WTC11 (cell line): ENCODE results near the gene RAB40B. TPM values are rescaled to one million over a fixed set of nuclear protein-coding genes. Genes with fewer than 3 reads are reported as not detected.

ENCODE experiments used
- CBFB ChIP-seq: sonication (generic); formaldehyde crosslinking; IDR thresholded peaks from 2 replicates; pipeline ENCODE4 v1.8.1; 2022; ENCODE audit warnings: mild to moderate bottlenecking, low read depth, missing genetic modification reagents
- CREM ChIP-seq: sonication (generic); formaldehyde crosslinking; IDR thresholded peaks from 2 replicates; pipeline ENCODE4 v1.8.1; 2022; ENCODE audit warnings: mild to moderate bottlenecking, missing genetic modification reagents, moderate library complexity
- E2F1 ChIP-seq: sonication (generic); formaldehyde crosslinking; IDR thresholded peaks from 2 replicates; pipeline ENCODE4 v1.8.0; 2022; ENCODE audit warnings: mild to moderate bottlenecking, missing genetic modification reagents
- ERG ChIP-seq: fragments of 250-450 bp; sonication (Bioruptor Pico); IDR thresholded peaks from 2 replicates; pipeline ENCODE4 v1.8.0; 2021; ENCODE audit warnings: mild to moderate bottlenecking
- FOXK1 ChIP-seq: sonication (generic); formaldehyde crosslinking; IDR thresholded peaks from 2 replicates; pipeline ENCODE4 v1.8.0; 2022; ENCODE audit warnings: mild to moderate bottlenecking, moderate library complexity, missing genetic modification reagents
- GABPB1 ChIP-seq: sonication (generic); formaldehyde crosslinking; IDR thresholded peaks from 2 replicates; pipeline ENCODE4 v1.8.1; 2023; ENCODE audit warnings: mild to moderate bottlenecking, missing genetic modification reagents
- KAT7 ChIP-seq: sonication (generic); formaldehyde crosslinking; IDR thresholded peaks from 2 replicates; pipeline ENCODE4 v1.8.1; 2023; ENCODE audit warnings: missing genetic modification reagents, mild to moderate bottlenecking, borderline replicate concordance
- MYBL2 ChIP-seq: sonication (generic); formaldehyde crosslinking; IDR thresholded peaks from 2 replicates; pipeline ENCODE4 v1.8.1; 2023; ENCODE audit warnings: mild to moderate bottlenecking, moderate library complexity, missing genetic modification reagents
- NR1H2 ChIP-seq: sonication (generic); formaldehyde crosslinking; IDR thresholded peaks from 2 replicates; pipeline ENCODE4 v1.9.0; 2021; ENCODE audit warnings: mild to moderate bottlenecking, moderate library complexity, missing genetic modification reagents
- NR2C2 ChIP-seq: sonication (generic); formaldehyde crosslinking; IDR thresholded peaks from 2 replicates; pipeline ENCODE4 v1.8.0; 2022; ENCODE audit warnings: mild to moderate bottlenecking, missing genetic modification reagents
- SMAD4 ChIP-seq: sonication (generic); formaldehyde crosslinking; IDR thresholded peaks from 2 replicates; pipeline ENCODE4 v1.8.0; 2022; ENCODE audit warnings: mild to moderate bottlenecking, missing genetic modification reagents
- STAT6 ChIP-seq: sonication (generic); formaldehyde crosslinking; conservative IDR thresholded peaks from 2 replicates; pipeline ENCODE4 v1.8.1; 2023; ENCODE audit warnings: mild to moderate bottlenecking, low read depth, missing genetic modification reagents, moderate library complexity
- ZNF138 ChIP-seq: sonication (generic); formaldehyde crosslinking; conservative IDR thresholded peaks from 2 replicates; pipeline ENCODE4 v1.8.1; 2022; ENCODE audit warnings: mild to moderate bottlenecking, moderate library complexity, missing genetic modification reagents
- ZNF423 ChIP-seq: fragments of 250-450 bp; sonication (Bioruptor Pico); IDR thresholded peaks from 2 replicates; pipeline ENCODE4 v2.1.2; 2022; ENCODE audit warnings: mild to moderate bottlenecking, moderate library complexity
- ZNF425 ChIP-seq: fragments of 250-450 bp; sonication (Bioruptor Pico); conservative IDR thresholded peaks from 2 replicates; pipeline ENCODE4 v1.9.0; 2021; ENCODE audit warnings: mild to moderate bottlenecking
- ZSCAN18 ChIP-seq: fragments of 250-450 bp; sonication (Bioruptor Pico); IDR thresholded peaks from 2 replicates; pipeline ENCODE4 v2.1.2; 2022; ENCODE audit warnings: mild to moderate bottlenecking, moderate library complexity
- total RNA-seq: library from RNA; stranded (reverse); gene quantifications from 3 replicates; pipeline ENCODE4 v1.2.3, GENCODE V29; 2021
- TF ChIP-seq, protein P1 (sequence below): fragments of 200-600 bp; IDR thresholded peaks from 2 replicates; pipeline ENCODE4 v1.8.0; 2022; ENCODE audit warnings: antibody characterized with exemption
- TF ChIP-seq, protein P2 (sequence below): sonication (generic); formaldehyde crosslinking; IDR thresholded peaks from 2 replicates; pipeline ENCODE4 v1.8.1; 2023; ENCODE audit warnings: mild to moderate bottlenecking, missing genetic modification reagents
- TF ChIP-seq, protein P3 (sequence below): sonication (generic); formaldehyde crosslinking; IDR thresholded peaks from 2 replicates; pipeline ENCODE4 v1.8.0; 2023; ENCODE audit warnings: mild to moderate bottlenecking, missing genetic modification reagents
- TF ChIP-seq, protein P4 (sequence below): fragments of 250-450 bp; sonication (Bioruptor Pico); IDR thresholded peaks from 2 replicates; pipeline ENCODE4 v1.9.0; 2021; ENCODE audit warnings: moderate library complexity, mild to moderate bottlenecking, inconsistent platforms, borderline replicate concordance
- TF ChIP-seq, protein P5 (sequence below): sonication (generic); formaldehyde crosslinking; conservative IDR thresholded peaks from 2 replicates; pipeline ENCODE4 v1.8.1; 2022; ENCODE audit warnings: mild to moderate bottlenecking, missing genetic modification reagents
- TF ChIP-seq, protein P6 (sequence below): sonication (generic); formaldehyde crosslinking; IDR thresholded peaks from 2 replicates; pipeline ENCODE4 v1.8.1; 2023; ENCODE audit warnings: mild to moderate bottlenecking, missing genetic modification reagents, moderate library complexity

RAB40B gene
- total RNA-seq, 1 experiment from 2014 or later = 3.1 TPM

DNA sequence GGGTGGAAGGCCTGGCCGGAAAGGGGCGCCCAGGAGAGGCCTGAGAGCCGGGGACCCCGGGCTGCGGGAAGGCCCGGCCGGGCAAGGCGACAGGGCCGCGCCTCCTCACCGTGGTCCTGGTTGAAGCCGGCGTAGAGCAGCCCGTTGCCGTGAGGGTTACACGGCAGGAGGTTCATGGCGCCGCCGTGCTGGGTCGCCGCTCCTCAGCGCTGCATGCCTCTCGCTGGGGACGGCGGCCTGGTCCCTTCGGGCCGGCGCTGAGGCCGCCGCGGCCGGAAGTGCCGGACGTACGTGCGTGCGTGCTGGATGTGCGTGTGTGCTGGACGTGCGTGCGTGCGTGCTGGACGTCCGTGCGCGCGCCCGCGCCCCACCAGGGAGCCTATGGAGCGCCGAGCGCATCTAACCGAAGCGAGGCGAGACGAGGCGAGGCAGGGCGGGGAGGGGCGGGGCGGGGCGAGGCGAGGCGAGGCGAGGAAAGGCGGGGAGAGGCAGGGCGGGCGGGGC is 50.3 kb downstream of the RAB40B start, which contains the start of gene WDR45B (continued):
- TF ChIP-seq, protein P1, sequence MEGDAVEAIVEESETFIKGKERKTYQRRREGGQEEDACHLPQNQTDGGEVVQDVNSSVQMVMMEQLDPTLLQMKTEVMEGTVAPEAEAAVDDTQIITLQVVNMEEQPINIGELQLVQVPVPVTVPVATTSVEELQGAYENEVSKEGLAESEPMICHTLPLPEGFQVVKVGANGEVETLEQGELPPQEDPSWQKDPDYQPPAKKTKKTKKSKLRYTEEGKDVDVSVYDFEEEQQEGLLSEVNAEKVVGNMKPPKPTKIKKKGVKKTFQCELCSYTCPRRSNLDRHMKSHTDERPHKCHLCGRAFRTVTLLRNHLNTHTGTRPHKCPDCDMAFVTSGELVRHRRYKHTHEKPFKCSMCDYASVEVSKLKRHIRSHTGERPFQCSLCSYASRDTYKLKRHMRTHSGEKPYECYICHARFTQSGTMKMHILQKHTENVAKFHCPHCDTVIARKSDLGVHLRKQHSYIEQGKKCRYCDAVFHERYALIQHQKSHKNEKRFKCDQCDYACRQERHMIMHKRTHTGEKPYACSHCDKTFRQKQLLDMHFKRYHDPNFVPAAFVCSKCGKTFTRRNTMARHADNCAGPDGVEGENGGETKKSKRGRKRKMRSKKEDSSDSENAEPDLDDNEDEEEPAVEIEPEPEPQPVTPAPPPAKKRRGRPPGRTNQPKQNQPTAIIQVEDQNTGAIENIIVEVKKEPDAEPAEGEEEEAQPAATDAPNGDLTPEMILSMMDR = no peak
- 0 out of 2 replicates have a peak, but pooled peaks have one; percentile 78 for TF ChIP-seq KAT7 (CRISPR knock-in tag)
- TF ChIP-seq ZNF425 (CRISPR knock-in tag) = no peak
- TF ChIP-seq, protein P2, sequence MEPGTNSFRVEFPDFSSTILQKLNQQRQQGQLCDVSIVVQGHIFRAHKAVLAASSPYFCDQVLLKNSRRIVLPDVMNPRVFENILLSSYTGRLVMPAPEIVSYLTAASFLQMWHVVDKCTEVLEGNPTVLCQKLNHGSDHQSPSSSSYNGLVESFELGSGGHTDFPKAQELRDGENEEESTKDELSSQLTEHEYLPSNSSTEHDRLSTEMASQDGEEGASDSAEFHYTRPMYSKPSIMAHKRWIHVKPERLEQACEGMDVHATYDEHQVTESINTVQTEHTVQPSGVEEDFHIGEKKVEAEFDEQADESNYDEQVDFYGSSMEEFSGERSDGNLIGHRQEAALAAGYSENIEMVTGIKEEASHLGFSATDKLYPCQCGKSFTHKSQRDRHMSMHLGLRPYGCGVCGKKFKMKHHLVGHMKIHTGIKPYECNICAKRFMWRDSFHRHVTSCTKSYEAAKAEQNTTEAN = no peak
- TF ChIP-seq SMAD4 = no peak
- peak; percentile 68; the same call in 1 of the 2 replicates for TF ChIP-seq GABPB1 (CRISPR knock-in tag)
- no peak for TF ChIP-seq NR2C2 (CRISPR knock-in tag)
- no peak for TF ChIP-seq ZNF138 (CRISPR knock-in tag)
- no peak for TF ChIP-seq STAT6 (CRISPR knock-in tag)
- TF ChIP-seq ZSCAN18 = no peak
- TF ChIP-seq, protein P3, sequence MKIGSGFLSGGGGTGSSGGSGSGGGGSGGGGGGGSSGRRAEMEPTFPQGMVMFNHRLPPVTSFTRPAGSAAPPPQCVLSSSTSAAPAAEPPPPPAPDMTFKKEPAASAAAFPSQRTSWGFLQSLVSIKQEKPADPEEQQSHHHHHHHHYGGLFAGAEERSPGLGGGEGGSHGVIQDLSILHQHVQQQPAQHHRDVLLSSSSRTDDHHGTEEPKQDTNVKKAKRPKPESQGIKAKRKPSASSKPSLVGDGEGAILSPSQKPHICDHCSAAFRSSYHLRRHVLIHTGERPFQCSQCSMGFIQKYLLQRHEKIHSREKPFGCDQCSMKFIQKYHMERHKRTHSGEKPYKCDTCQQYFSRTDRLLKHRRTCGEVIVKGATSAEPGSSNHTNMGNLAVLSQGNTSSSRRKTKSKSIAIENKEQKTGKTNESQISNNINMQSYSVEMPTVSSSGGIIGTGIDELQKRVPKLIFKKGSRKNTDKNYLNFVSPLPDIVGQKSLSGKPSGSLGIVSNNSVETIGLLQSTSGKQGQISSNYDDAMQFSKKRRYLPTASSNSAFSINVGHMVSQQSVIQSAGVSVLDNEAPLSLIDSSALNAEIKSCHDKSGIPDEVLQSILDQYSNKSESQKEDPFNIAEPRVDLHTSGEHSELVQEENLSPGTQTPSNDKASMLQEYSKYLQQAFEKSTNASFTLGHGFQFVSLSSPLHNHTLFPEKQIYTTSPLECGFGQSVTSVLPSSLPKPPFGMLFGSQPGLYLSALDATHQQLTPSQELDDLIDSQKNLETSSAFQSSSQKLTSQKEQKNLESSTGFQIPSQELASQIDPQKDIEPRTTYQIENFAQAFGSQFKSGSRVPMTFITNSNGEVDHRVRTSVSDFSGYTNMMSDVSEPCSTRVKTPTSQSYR = no peak
- no peak for TF ChIP-seq NR1H2 (CRISPR knock-in tag)
- no peak for TF ChIP-seq MYBL2 (CRISPR knock-in tag)
- TF ChIP-seq CREM (CRISPR knock-in tag) = peak; percentile 30; the same call in 1 of the 2 replicates
- peak; percentile 58; the same call in 1 of the 2 replicates for TF ChIP-seq CBFB (CRISPR knock-in tag)
- TF ChIP-seq, protein P4, sequence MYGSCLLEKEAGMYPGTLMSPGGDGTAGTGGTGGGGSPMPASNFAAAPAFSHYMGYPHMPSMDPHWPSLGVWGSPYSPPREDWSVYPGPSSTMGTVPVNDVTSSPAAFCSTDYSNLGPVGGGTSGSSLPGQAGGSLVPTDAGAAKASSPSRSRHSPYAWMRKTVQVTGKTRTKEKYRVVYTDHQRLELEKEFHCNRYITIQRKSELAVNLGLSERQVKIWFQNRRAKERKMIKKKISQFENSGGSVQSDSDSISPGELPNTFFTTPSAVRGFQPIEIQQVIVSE (CRISPR knock-in tag) = no peak
- no peak for TF ChIP-seq ERG
- TF ChIP-seq, protein P5, sequence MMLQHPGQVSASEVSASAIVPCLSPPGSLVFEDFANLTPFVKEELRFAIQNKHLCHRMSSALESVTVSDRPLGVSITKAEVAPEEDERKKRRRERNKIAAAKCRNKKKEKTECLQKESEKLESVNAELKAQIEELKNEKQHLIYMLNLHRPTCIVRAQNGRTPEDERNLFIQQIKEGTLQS = no peak
- TF ChIP-seq ZNF423 (CRISPR knock-in tag) = no peak
- peak; percentile 87 for TF ChIP-seq FOXK1 (CRISPR knock-in tag)
- TF ChIP-seq, protein P6, sequence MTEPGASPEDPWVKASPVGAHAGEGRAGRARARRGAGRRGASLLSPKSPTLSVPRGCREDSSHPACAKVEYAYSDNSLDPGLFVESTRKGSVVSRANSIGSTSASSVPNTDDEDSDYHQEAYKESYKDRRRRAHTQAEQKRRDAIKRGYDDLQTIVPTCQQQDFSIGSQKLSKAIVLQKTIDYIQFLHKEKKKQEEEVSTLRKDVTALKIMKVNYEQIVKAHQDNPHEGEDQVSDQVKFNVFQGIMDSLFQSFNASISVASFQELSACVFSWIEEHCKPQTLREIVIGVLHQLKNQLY (CRISPR knock-in tag) = no peak
- no peak for TF ChIP-seq E2F1 (CRISPR knock-in tag)
